Chondrocyte (in vitro differentiated cells): ENCODE results near the gene ETV7. TPM values are rescaled to one million over a fixed set of nuclear protein-coding genes. Genes with fewer than 3 reads are reported as not detected.

Experiments
- DNase-seq: peaks from one replicate; pipeline ENCODE4 v3.0.0; 2021; ENCODE audit warnings: mixed read lengths, low spot score
- H3K27ac Mint-ChIP-seq: one replicate; pipeline ENCODE4 v1.8.0; 2021; ENCODE audit warnings: mild to moderate bottlenecking, moderate library complexity, mixed read lengths; ENCODE audit not compliant: unreplicated experiment
- H3K27me3 Mint-ChIP-seq: 2 replicates; pipeline ENCODE4 v1.8.0; 2021; ENCODE audit warnings: low read depth, mixed read lengths
- H3K36me3 Mint-ChIP-seq: 2 replicates; pipeline ENCODE4 v1.8.0; 2021; ENCODE audit warnings: low read depth, mixed read lengths
- H3K4me1 Mint-ChIP-seq: 2 replicates; pipeline ENCODE4 v1.8.0; 2021; ENCODE audit warnings: low read depth, mild to moderate bottlenecking, mixed read lengths
- H3K4me3 Mint-ChIP-seq: one replicate; pipeline ENCODE4 v1.8.0; 2021; ENCODE audit warnings: mild to moderate bottlenecking, moderate library complexity, mixed read lengths; ENCODE audit not compliant: unreplicated experiment
- H3K9me3 Mint-ChIP-seq: 2 replicates; pipeline ENCODE4 v1.8.0; 2021; ENCODE audit warnings: low read depth, mixed read lengths
- total RNA-seq: library from RNA; stranded (reverse); gene quantifications from 3 replicates; pipeline ENCODE4 v1.2.1, GENCODE V29; 2021
- TF ChIP-seq, protein P1 (sequence below): fragments of 200-600 bp; sonication (generic); IDR thresholded peaks from 2 replicates; pipeline ENCODE4 v1.5.0; 2021; ENCODE audit warnings: antibody characterized with exemption, mild to moderate bottlenecking, moderate library complexity

Gene ETV7
- total RNA-seq, 1 donor from 2014 or later = not detected

DNA sequence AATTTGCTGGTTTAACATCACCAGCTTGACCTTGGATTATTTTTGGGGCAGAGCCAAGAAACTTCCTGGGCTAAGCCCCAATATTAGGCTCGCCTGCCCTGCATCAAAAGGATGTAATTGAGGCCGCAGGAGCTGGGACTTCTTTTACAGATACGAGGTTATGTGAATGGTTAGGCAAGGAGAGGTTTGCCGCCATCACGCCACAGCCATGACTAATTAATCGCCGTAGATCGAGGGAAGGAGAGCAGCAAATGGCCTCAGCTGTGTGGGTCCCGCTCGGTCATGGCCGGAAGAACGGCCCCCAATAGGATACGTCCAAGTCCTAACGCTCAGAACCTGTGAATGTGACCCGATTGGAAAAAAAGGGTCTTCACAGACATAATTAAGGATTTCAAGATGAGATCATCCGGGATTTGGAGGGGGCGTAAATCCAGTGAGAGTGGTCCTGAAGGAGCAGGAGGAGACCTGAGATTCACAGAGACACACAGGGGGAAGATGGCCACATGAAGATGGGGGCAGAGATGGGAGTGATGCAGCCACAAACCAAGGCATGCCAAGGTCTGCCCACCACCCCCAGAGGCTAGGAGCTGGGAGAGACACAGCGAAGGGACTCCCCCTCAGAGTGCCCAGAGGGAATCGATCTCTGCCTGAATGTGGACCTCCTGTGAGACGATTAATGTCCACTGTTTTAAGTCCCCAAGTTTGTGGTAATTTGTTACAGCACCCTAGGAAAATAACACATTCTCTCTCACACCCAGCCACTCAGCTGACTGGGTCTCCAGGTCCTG, 40.8 kb downstream of the ETV7 start:
- no peak for DNase-seq
- Mint-ChIP-seq H3K27me3 (peaks cover 5% of the 10 kb centered on the region), H3K4me3 (no peak overlapping the region), H3K27ac (no peak overlapping the region), H3K4me1 (peaks cover 19% of the 10 kb centered on the region), H3K36me3 (peaks cover 4% of the 10 kb centered on the region), H3K9me3 (no peaks in the 10 kb centered on the region)
- TF ChIP-seq, protein P1, sequence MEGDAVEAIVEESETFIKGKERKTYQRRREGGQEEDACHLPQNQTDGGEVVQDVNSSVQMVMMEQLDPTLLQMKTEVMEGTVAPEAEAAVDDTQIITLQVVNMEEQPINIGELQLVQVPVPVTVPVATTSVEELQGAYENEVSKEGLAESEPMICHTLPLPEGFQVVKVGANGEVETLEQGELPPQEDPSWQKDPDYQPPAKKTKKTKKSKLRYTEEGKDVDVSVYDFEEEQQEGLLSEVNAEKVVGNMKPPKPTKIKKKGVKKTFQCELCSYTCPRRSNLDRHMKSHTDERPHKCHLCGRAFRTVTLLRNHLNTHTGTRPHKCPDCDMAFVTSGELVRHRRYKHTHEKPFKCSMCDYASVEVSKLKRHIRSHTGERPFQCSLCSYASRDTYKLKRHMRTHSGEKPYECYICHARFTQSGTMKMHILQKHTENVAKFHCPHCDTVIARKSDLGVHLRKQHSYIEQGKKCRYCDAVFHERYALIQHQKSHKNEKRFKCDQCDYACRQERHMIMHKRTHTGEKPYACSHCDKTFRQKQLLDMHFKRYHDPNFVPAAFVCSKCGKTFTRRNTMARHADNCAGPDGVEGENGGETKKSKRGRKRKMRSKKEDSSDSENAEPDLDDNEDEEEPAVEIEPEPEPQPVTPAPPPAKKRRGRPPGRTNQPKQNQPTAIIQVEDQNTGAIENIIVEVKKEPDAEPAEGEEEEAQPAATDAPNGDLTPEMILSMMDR = no peak

DNA sequence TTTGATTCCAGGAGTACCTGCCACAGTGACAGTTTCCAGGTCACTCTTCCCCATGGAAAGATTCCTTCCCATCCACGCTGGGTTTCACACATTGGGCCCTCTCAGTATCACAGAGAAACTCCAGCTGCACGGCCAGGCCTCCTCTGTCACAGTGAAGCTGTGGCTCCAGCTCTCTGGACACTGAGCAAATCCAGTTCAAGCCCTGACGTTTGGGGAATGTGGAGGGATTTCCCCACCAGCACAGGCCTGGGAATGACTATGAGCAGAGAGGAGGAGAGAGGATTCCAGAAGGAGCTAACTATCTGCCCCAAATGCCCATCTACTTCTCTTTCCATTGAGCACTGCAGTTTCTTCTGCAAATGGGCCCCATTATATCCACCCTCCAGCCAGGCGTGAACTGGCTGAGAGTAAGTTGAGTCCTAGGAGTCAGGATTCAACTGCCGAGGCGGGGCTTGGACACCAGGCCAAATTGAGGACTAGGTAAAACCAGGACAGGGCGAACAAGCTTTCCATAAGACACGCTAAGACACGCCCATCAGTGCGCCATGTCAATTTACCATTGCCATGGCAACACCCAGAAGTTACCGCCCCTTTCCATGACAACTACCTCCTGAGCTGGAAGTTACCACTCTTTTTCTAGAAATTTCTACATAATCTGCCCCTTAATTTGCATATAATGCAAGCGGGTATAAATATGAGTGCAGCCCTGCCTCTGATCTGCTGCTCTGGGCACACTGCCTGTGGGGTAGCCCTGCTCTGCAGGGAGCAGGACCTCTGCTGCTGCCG, 41.6 kb downstream of the ETV7 start:
- H3K4me1 Mint-ChIP-seq = peaks cover 12% of the 10 kb centered on the region

DNA sequence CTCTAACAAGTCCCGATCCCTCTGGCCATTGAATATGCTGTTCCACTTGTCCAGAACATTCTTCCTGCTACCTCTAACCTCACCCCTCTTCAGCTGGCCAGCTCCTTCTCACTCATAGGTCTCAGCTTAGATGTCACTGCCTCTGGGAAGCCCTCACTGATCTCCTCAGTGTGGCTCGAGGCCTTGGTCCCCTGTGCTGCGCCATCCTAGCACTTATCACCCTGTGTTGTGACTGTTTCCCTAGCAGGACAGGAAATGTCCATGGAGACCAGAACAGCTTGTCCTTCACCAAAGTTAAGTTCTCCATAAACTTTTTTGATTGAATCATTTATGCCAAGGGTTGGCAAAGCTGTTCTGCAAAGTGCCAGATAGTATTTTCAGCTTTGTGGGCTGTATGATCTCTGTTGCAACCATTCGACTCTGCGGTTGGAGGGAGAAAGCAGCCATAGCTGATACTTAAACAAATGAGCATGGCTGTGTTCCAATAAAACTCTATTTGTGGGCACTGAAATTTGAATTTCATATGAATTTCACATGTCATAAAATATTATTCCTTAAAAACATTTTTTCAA, 44.3 kb downstream of the ETV7 start:
- DNase-seq = no peak
- Mint-ChIP-seq H3K9me3 (no peaks in the 10 kb centered on the region), H3K4me3 (no peak overlapping the region), H3K36me3 (peaks cover 4% of the 10 kb centered on the region), H3K4me1 (peaks cover 8% of the 10 kb centered on the region), H3K27me3 (peaks cover 24% of the 10 kb centered on the region), H3K27ac (no peak overlapping the region)
- TF ChIP-seq, protein P1 = no peak

More for the DNA sequence above, 41.6 kb downstream of the ETV7 start:
- Mint-ChIP-seq H3K36me3 (peaks cover 4% of the 10 kb centered on the region), H3K27me3 (peaks cover 6% of the 10 kb centered on the region), H3K4me3 (no peak overlapping the region), H3K9me3 (no peaks in the 10 kb centered on the region), H3K27ac (no peak overlapping the region)
- TF ChIP-seq, protein P1 = no peak
- no peak for DNase-seq

DNA sequence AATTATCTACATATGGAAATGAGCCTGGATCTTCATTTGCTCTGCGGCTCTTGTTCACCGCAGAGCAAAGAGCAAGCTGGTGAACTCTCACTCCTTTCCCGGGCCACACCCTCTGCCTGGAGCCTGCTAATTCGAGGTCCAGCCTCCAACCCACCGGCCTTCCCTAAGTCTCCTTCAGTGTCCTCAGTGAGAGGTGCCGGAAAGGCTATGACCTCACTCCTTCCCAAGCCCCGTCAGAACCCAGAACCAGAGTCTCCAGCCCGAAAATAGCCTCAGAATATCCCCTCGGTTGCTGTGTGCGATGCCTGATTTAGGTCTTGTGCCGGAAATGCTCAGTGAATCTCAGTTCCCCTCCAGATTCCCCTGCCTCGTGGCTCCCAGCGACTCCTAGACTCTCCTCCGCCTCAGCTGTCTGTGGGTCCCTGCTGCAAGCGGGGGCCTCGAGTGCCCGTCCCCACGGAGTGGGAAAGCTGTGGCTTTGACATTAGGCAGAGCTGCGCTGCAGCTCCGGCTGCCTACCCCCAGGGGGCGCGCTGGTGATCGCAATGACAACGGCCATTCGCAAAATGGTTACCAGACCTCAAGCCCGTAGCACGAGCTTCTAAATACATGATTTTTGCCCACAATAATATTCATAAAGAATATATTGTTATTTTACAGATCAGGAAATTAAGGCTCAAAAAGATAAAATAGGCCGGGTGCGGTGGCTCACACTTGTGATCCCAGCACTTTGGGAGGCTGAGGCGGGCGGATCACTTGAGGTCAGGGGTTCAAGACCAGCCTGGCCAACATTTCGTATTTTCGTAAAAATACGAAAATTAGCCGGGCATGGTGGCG, 46.6 kb downstream of the ETV7 start:
- Mint-ChIP-seq H3K4me3 (peak overlapping the region; percentile 53), H3K36me3 (peaks cover 4% of the 10 kb centered on the region), H3K27me3 (peaks cover 39% of the 10 kb centered on the region), H3K27ac (no peak overlapping the region), H3K9me3 (no peaks in the 10 kb centered on the region), H3K4me1 (peaks cover 5% of the 10 kb centered on the region)
- TF ChIP-seq, protein P1 = peak; percentile 98
- DNase-seq = no peak

DNA sequence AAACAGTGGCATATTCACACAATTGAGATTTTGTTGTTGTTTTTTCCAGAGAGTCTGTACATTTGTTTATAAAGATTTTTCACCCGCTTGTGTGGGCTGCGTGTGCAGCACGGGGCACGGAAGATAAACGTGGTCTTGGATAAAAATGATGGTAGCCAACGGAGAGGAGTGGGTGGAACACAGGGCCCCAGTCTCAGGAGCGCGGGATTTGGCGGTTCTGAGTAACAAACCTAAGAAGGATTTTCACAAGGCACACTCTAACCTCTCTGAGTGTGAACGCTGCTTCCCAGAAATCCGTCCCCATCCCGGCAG, 47.2 kb downstream of the ETV7 start:
- peaks cover 4% of the 10 kb centered on the region for H3K36me3 Mint-ChIP-seq
- H3K27me3 Mint-ChIP-seq = peaks cover 45% of the 10 kb centered on the region
- DNase-seq = no peak
- no peak overlapping the region for H3K27ac Mint-ChIP-seq
- H3K4me3 Mint-ChIP-seq = no peak overlapping the region
- H3K4me1 Mint-ChIP-seq = peaks cover 5% of the 10 kb centered on the region
- no peaks in the 10 kb centered on the region for H3K9me3 Mint-ChIP-seq
- TF ChIP-seq, protein P1 = no peak
